ENCODE measurements around the gene GNB5.

GNB5 gene

DNA sequence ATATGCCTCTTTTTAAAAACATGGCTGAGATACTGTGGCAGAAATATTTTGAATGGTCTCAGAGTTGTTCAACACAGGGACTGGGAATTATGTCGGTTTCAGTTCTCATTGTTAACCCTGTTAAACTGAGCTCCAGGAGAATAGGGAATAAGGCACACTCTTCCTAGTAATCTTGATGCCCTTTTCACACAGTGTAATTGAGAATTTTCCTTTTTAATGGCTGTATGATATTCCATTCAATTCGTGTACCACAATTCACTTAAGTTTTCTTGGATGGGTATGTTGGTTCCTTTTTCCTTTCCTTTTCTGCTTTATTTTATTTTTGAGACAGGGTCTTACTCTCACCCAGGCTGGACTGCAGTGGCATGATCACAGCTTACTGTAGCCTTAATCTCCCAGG, 44.9 kb downstream of the GNB5 start:
- DNase-seq (ENCODE audit: low spot score): no peak
- WGBS, 2 donors (ENCODE audit: extremely low coverage in 2 of 2, insufficient read length in 2 of 2, insufficient replicate concordance in 1 of 2): no CpG with 5 or more reads among the region's 2 CpGs
- peaks cover 8 to 31% of the 10 kb centered on the region in 2 donors for H3K36me3 ChIP-seq (replicated peaks in 1 of 2; ENCODE audit: control insufficient read depth in 2 of 2, insufficient read depth in 2 of 2, low read length in 2 of 2)

DNA sequence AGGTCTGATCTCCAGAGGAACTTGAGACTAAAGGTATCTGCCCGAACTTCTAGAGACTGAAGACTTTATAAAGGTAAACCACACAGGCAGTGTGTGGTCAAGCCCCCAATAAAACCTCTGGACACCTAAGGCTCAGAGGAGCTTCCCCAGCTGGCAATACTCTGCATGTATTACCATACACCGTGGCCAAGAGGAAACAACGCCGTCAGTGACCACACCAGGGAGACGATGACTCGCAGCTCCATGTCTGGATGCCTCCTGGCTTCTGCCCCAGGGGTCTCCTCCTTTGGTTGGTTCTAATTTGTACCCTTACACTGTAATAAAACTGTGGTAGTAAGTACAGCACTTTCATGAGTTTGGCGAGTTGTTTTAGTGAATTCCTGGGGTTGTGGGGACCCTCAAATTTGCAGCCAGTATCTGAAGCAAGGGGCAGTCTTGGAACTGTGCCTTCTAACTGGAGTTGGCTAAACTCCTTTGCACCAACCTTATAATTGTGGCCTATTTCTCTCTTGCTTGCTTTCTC, 46.5 kb downstream of the GNB5 start:
- Histone ChIP-seq H4K8ac (ENCODE audit: low read depth, low read length) (no peak overlapping the region), H3K4ac (ENCODE audit: low read length) (no peak overlapping the region), H4K91ac (ENCODE audit: low read depth, low read length, poor library complexity) (no peak overlapping the region), H3K36me3 (replicated peaks in 1 of 2; ENCODE audit: control insufficient read depth in 2 of 2, insufficient read depth in 2 of 2, low read length in 2 of 2) (peaks cover 12 to 23% of the 10 kb centered on the region in 2 donors), H3K79me1 (ENCODE audit: low read depth, low read length) (no peaks in the 10 kb centered on the region), H3K27ac (replicated peaks; ENCODE audit: low read length) (no peak overlapping the region), H2BK12ac (ENCODE audit: low read length) (no peak overlapping the region), H2AFZ (ENCODE audit: low read length) (no peak overlapping the region), H3K4me3 (ENCODE audit: low read length in 2 of 2) (no peak overlapping the region), H3K14ac (ENCODE audit: low read length) (no peak overlapping the region), H3K9me3 (replicated peaks in 1 of 2; ENCODE audit: control insufficient read depth in 2 of 2, insufficient read depth in 1 of 2, low read depth in 1 of 2, low read length in 2 of 2) (peaks cover 0 to 5% of the 10 kb centered on the region in 2 donors), H2BK15ac (ENCODE audit: low read length) (no peak overlapping the region), H2AK5ac (ENCODE audit: low read depth, low read length) (no peak overlapping the region), H3K23ac (ENCODE audit: low read depth, low read length, poor library complexity) (no peak overlapping the region), H3K18ac (ENCODE audit: low read length) (no peak overlapping the region), H3K4me1 (ENCODE audit: control insufficient read depth in 2 of 2, insufficient read depth in 1 of 2, low read depth in 1 of 2, low read length in 2 of 2) (peaks cover 0 to under 1% of the 10 kb centered on the region in 2 donors), H3K9ac (ENCODE audit: low read depth, low read length, poor library complexity) (no peak overlapping the region), H2BK120ac (ENCODE audit: low read depth, low read length) (no peak overlapping the region), H2BK5ac (ENCODE audit: low read length) (no peak overlapping the region), H3K4me2 (ENCODE audit: insufficient read depth, low read length, poor library complexity, severe bottlenecking) (no peak overlapping the region), H3K27me3 (ENCODE audit: control insufficient read depth in 3 of 3, insufficient read depth in 3 of 3, low read depth in 1 of 3, low read length in 3 of 3) (no peaks in the 10 kb centered on the region)
- DNase-seq (ENCODE audit: low spot score): no peak
- WGBS, 2 donors (ENCODE audit: extremely low coverage in 2 of 2, insufficient read length in 2 of 2, insufficient replicate concordance in 1 of 2): no CpG with 5 or more reads among the region's 7 CpGs

More for the DNA sequence above, 44.9 kb downstream of the GNB5 start:
- Histone ChIP-seq H3K9ac (ENCODE audit: low read depth, low read length, poor library complexity) (no peak overlapping the region), H2AFZ (ENCODE audit: low read length) (no peak overlapping the region), H3K23ac (ENCODE audit: low read depth, low read length, poor library complexity) (no peak overlapping the region), H3K9me3 (replicated peaks in 1 of 2; ENCODE audit: control insufficient read depth in 2 of 2, insufficient read depth in 1 of 2, low read depth in 1 of 2, low read length in 2 of 2) (peaks cover 0 to 5% of the 10 kb centered on the region in 2 donors), H2BK15ac (ENCODE audit: low read length) (no peak overlapping the region), H3K4me2 (ENCODE audit: insufficient read depth, low read length, poor library complexity, severe bottlenecking) (no peak overlapping the region), H3K18ac (ENCODE audit: low read length) (no peak overlapping the region), H3K4ac (ENCODE audit: low read length) (no peak overlapping the region), H3K14ac (ENCODE audit: low read length) (no peak overlapping the region), H2BK12ac (ENCODE audit: low read length) (no peak overlapping the region), H4K8ac (ENCODE audit: low read depth, low read length) (no peak overlapping the region), H2BK120ac (ENCODE audit: low read depth, low read length) (no peak overlapping the region), H3K27me3 (ENCODE audit: control insufficient read depth in 3 of 3, insufficient read depth in 3 of 3, low read depth in 1 of 3, low read length in 3 of 3) (no peaks in the 10 kb centered on the region), H3K79me1 (ENCODE audit: low read depth, low read length) (no peaks in the 10 kb centered on the region), H3K27ac (replicated peaks; ENCODE audit: low read length) (no peak overlapping the region), H2BK5ac (ENCODE audit: low read length) (no peak overlapping the region), H3K4me3 (ENCODE audit: low read length in 2 of 2) (no peak overlapping the region), H2AK5ac (ENCODE audit: low read depth, low read length) (no peak overlapping the region), H4K91ac (ENCODE audit: low read depth, low read length, poor library complexity) (no peak overlapping the region), H3K4me1 (ENCODE audit: control insufficient read depth in 2 of 2, insufficient read depth in 1 of 2, low read depth in 1 of 2, low read length in 2 of 2) (no peaks in the 10 kb centered on the region)

DNA sequence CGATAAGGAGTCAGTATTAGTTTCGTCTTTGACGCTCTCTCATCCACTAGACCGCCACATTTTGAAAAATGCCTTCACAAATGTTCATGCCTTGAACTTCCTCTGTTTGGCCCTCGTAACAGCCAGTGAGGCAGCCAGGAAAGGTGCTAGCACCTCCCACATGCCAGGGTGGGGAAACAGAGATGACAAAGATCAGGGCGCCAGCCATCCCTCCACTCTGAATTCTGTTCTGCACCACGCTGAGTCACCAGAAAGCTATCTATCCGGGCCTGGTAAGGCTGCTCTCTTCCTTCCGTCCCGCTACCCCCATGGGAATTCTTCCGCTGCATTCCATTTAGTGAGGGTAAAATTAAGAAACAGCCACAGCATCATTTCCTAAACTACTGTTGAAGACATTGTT, 47.3 kb downstream of the GNB5 start:
- H3K4me2 ChIP-seq (ENCODE audit: insufficient read depth, low read length, poor library complexity, severe bottlenecking): no peak overlapping the region
- no CpG with 5 or more reads among the region's 11 CpGs for WGBS, 2 donors (ENCODE audit: extremely low coverage in 2 of 2, insufficient read length in 2 of 2, insufficient replicate concordance in 1 of 2)
- no peak overlapping the region for H2AFZ ChIP-seq (ENCODE audit: low read length)
- no peak overlapping the region for H3K14ac ChIP-seq (ENCODE audit: low read length)
- peaks cover 3% of the 10 kb centered on the region in 2 donors for H3K4me1 ChIP-seq (ENCODE audit: control insufficient read depth in 2 of 2, insufficient read depth in 1 of 2, low read depth in 1 of 2, low read length in 2 of 2)
- H2BK5ac ChIP-seq (ENCODE audit: low read length): no peak overlapping the region
- no peak for DNase-seq (ENCODE audit: low spot score)
- no peak overlapping the region for H2BK12ac ChIP-seq (ENCODE audit: low read length)
- H3K4ac ChIP-seq (ENCODE audit: low read length): no peak overlapping the region
- no peak overlapping the region for H3K27ac ChIP-seq (replicated peaks; ENCODE audit: low read length)
- peaks cover 11 to 20% of the 10 kb centered on the region in 2 donors for H3K36me3 ChIP-seq (replicated peaks in 1 of 2; ENCODE audit: control insufficient read depth in 2 of 2, insufficient read depth in 2 of 2, low read length in 2 of 2)
- no peak overlapping the region for H3K23ac ChIP-seq (ENCODE audit: low read depth, low read length, poor library complexity)
- no peak overlapping the region for H4K91ac ChIP-seq (ENCODE audit: low read depth, low read length, poor library complexity)
- H3K9me3 ChIP-seq (replicated peaks in 1 of 2; ENCODE audit: control insufficient read depth in 2 of 2, insufficient read depth in 1 of 2, low read depth in 1 of 2, low read length in 2 of 2): peaks cover 0 to 5% of the 10 kb centered on the region in 2 donors
- H4K8ac ChIP-seq (ENCODE audit: low read depth, low read length): no peak overlapping the region
- H3K9ac ChIP-seq (ENCODE audit: low read depth, low read length, poor library complexity): no peak overlapping the region
- no peak overlapping the region for H2BK120ac ChIP-seq (ENCODE audit: low read depth, low read length)
- no peaks in the 10 kb centered on the region for H3K79me1 ChIP-seq (ENCODE audit: low read depth, low read length)
- H2BK15ac ChIP-seq (ENCODE audit: low read length): no peak overlapping the region
- H3K18ac ChIP-seq (ENCODE audit: low read length): no peak overlapping the region
- H2AK5ac ChIP-seq (ENCODE audit: low read depth, low read length): no peak overlapping the region
- no peak overlapping the region for H3K4me3 ChIP-seq (ENCODE audit: low read length in 2 of 2)
- H3K27me3 ChIP-seq (ENCODE audit: control insufficient read depth in 3 of 3, insufficient read depth in 3 of 3, low read depth in 1 of 3, low read length in 3 of 3): no peaks in the 10 kb centered on the region

DNA sequence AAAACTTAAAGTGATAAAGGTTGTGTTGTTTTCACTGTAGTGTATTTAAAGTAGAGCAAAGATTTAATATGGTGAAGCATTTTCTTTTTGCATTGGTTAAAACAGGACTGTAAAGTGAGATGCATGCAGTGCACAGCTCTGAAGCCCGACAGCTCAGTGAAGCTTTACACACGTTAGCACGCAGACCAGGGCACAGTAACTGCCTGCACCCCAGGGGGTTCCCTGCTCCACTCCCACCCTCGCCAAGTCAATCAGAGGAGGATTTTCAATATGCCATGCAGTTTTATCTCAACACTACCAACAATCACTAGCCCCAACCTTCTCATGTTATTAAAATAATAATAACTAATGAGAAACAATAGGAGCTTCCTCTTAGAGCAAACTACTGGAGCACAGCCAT, 50.5 kb downstream of the GNB5 start:
- no CpG with 5 or more reads among the region's 4 CpGs for WGBS, 2 donors (ENCODE audit: extremely low coverage in 2 of 2, insufficient read length in 2 of 2, insufficient replicate concordance in 1 of 2)
- Histone ChIP-seq H2BK120ac (ENCODE audit: low read depth, low read length) (no peak overlapping the region), H3K36me3 (replicated peaks in 1 of 2; ENCODE audit: control insufficient read depth in 2 of 2, insufficient read depth in 2 of 2, low read length in 2 of 2) (peaks cover 11 to 14% of the 10 kb centered on the region in 2 donors), H2BK12ac (ENCODE audit: low read length) (no peak overlapping the region), H3K4me3 (ENCODE audit: low read length in 2 of 2) (no peak overlapping the region), H2AFZ (ENCODE audit: low read length) (no peak overlapping the region), H3K79me1 (ENCODE audit: low read depth, low read length) (no peaks in the 10 kb centered on the region), H4K91ac (ENCODE audit: low read depth, low read length, poor library complexity) (no peak overlapping the region), H4K8ac (ENCODE audit: low read depth, low read length) (no peak overlapping the region), H3K4ac (ENCODE audit: low read length) (no peak overlapping the region), H3K14ac (ENCODE audit: low read length) (no peak overlapping the region), H3K18ac (ENCODE audit: low read length) (no peak overlapping the region), H3K4me1 (ENCODE audit: control insufficient read depth in 2 of 2, insufficient read depth in 1 of 2, low read depth in 1 of 2, low read length in 2 of 2) (peaks cover 3% of the 10 kb centered on the region in 2 donors), H3K9ac (ENCODE audit: low read depth, low read length, poor library complexity) (no peak overlapping the region), H3K23ac (ENCODE audit: low read depth, low read length, poor library complexity) (no peak overlapping the region), H2AK5ac (ENCODE audit: low read depth, low read length) (no peak overlapping the region), H2BK5ac (ENCODE audit: low read length) (no peak overlapping the region), H3K27ac (replicated peaks; ENCODE audit: low read length) (no peak overlapping the region), H3K9me3 (replicated peaks in 1 of 2; ENCODE audit: control insufficient read depth in 2 of 2, insufficient read depth in 1 of 2, low read depth in 1 of 2, low read length in 2 of 2) (no peaks in the 10 kb centered on the region), H3K4me2 (ENCODE audit: insufficient read depth, low read length, poor library complexity, severe bottlenecking) (no peak overlapping the region), H2BK15ac (ENCODE audit: low read length) (no peak overlapping the region), H3K27me3 (ENCODE audit: control insufficient read depth in 3 of 3, insufficient read depth in 3 of 3, low read depth in 1 of 3, low read length in 3 of 3) (no peaks in the 10 kb centered on the region)
- DNase-seq (ENCODE audit: low spot score): no peak
